Body of pancreas (tissue), 4 donors: ENCODE results near the gene THAP7. TPM values are rescaled to one million over a fixed set of nuclear protein-coding genes. Genes with fewer than 3 reads are reported as not detected.

Experiments used
- ATAC-seq: fragments of 150-250 bp; one replicate; pipeline ENCODE4 v1.9.1; 2016
- DNase-seq, 4 donors: peaks; one replicate each; pipeline ENCODE4 v3.0.0-alpha.2; 2019
- H3K27ac ChIP-seq, 4 donors: fragments of 200-600 bp; sonication (generic); 1 replicate in 3 of 4; 2 replicates in 1 of 4; pipeline versions ENCODE4 v1.5.1 to v1.6.1; 2016 to 2019; ENCODE audit warnings: mild to moderate bottlenecking in 1 of 4, mixed read lengths in 1 of 4, moderate library complexity in 1 of 4
- H3K27me3 ChIP-seq, 2 donors: fragments of 200-600 bp; sonication (generic); one replicate each; pipeline ENCODE4 v1.6.0; 2016; ENCODE audit warnings: mild to moderate bottlenecking in 1 of 2
- H3K36me3 ChIP-seq, 2 donors: fragments of 200-600 bp; sonication (generic); replicated peaks in 1 of 2; 2 replicates each; pipeline ENCODE4 v1.5.1; 2016; ENCODE audit warnings: low read depth in 2 of 2; ENCODE audit not compliant: insufficient read depth in 1 of 2
- H3K4me1 ChIP-seq: fragments of 200-600 bp; sonication (generic); one replicate; pipeline ENCODE4 v1.6.0; 2016
- H3K4me3 ChIP-seq, 2 donors: fragments of 200-600 bp; sonication (generic); 1 replicate in 1 of 2; 2 replicates in 1 of 2; pipeline ENCODE4 v1.5.1; 2016 to 2019
- H3K9me3 ChIP-seq, 3 donors: fragments of 200-600 bp; sonication (generic); 1 replicate in 2 of 3; 2 replicates in 1 of 3; pipeline ENCODE4 v1.5.1; 2016
- POLR2A ChIP-seq, 3 donors: fragments of 450-650 bp; IDR thresholded peaks; one replicate each; pipeline ENCODE4 v1.6.1; 2016; ENCODE audit warnings: antibody characterized with exemption in 3 of 3, mild to moderate bottlenecking in 2 of 3
- WGBS, 2 donors: methylation state at CpG; one replicate each; pipeline ENCODE4 v1.1.5; 2017; 5-methylcytosine and 5-hydroxymethylcytosine counted together
- intact Hi-C: fragments of 100-400 bp; cut with DNase I; formaldehyde crosslinking; loops from one replicate; pipeline ENCODE4 v1.15.1; 2023
- total RNA-seq, 2 donors: library from RNA; depleted of rRNA; stranded (reverse); fragments of >200 nt; gene quantifications; one replicate each; pipeline ENCODE4 v1.1.0, GENCODE V29; 2016
- TF ChIP-seq, protein P1 (sequence below), 7 experiments: fragments of 450-650 bp in 4 of 7; fragments of 200-600 bp in 3 of 7; sonication (generic) in 3 of 7; IDR thresholded peaks; one replicate each; pipeline ENCODE4 v1.5.1; 2016 to 2019; ENCODE audit warnings: antibody characterized with exemption in 7 of 7

Gene THAP7
- total RNA-seq, 2 donors from 2014 or later: 17.1 to 20.2 TPM

GRCh38 chr22:20985720-20986119 lies 16.2 kb downstream of the THAP7 start:
- WGBS, 2 donors: 91 to 93% methylated on average over 4 to 7 of the region's 7 CpGs
- Histone ChIP-seq H3K4me1 (peaks cover 20% of the 10 kb centered on the region), H3K4me3 (no peak overlapping the region), H3K27me3 (no peaks in the 10 kb centered on the region), H3K36me3 (peaks cover 0 to 2% of the 10 kb centered on the region in 2 donors), H3K9me3 (no peaks in the 10 kb centered on the region), H3K27ac (no peak overlapping the region)
- intact Hi-C loops: no loop called here
- TF ChIP-seq, protein P1, sequence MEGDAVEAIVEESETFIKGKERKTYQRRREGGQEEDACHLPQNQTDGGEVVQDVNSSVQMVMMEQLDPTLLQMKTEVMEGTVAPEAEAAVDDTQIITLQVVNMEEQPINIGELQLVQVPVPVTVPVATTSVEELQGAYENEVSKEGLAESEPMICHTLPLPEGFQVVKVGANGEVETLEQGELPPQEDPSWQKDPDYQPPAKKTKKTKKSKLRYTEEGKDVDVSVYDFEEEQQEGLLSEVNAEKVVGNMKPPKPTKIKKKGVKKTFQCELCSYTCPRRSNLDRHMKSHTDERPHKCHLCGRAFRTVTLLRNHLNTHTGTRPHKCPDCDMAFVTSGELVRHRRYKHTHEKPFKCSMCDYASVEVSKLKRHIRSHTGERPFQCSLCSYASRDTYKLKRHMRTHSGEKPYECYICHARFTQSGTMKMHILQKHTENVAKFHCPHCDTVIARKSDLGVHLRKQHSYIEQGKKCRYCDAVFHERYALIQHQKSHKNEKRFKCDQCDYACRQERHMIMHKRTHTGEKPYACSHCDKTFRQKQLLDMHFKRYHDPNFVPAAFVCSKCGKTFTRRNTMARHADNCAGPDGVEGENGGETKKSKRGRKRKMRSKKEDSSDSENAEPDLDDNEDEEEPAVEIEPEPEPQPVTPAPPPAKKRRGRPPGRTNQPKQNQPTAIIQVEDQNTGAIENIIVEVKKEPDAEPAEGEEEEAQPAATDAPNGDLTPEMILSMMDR (IDR thresholded peaks at IDR 0.05): no peak
- TF ChIP-seq POLR2A (IDR thresholded peaks at IDR 0.05): no peak
- DNase-seq: no peak
- ATAC-seq: no peak

DNA sequence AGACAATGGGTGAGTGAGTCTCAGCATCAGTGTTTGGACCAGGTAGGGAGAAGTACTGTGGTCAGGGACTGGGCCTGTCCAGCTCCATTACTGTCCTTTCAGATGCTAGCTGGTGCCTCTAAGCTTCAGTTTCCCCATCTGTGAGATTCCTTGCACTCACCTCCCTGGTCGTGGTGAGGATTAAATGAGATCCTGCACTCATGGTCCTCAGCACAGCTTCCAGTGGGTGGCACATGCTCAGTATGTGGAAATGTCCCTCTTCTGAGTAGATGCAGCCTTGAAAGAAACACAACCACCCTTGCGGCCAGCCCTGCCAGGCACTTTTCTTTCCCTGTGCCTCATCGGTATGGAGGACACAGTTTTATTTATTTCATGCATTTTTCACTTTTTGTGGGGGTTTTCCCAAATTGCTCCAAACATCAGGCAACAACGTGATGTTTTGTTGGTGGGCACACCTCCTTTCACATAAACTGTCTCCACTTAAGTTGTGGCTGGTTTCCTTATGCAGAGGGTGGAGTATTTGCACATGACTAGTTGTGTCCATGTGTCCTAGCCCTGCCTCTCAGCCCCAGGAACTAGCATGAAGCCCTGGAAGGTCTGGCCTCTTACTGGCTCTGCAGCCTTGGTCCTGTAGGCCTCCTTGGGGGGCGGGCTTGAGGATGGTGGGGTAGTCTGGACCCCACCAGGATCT lies 18.7 kb downstream of the THAP7 start:
- Histone ChIP-seq H3K36me3 (peaks cover 0 to 2% of the 10 kb centered on the region in 2 donors), H3K9me3 (no peaks in the 10 kb centered on the region), H3K4me1 (peaks cover 34% of the 10 kb centered on the region), H3K4me3 (no peak overlapping the region), H3K27me3 (no peaks in the 10 kb centered on the region), H3K27ac (no peak overlapping the region)
- 63 to 64% methylated on average over 4 to 5 of the region's 5 CpGs for WGBS, 2 donors
- ATAC-seq (no peak), DNase-seq (no peak)
- TF ChIP-seq, protein P1 (IDR thresholded peaks at IDR 0.05): no peak
- no peak for TF ChIP-seq POLR2A (IDR thresholded peaks at IDR 0.05)
- intact Hi-C loops: no loop called here

GRCh38 chr22:20982563-20982882 lies 19.4 kb downstream of the THAP7 start:
- WGBS, 2 donors: 0 to 1% methylated on average over 9 to 12 of the region's 12 CpGs
- no peak for ATAC-seq
- H3K27me3 ChIP-seq: no peaks in the 10 kb centered on the region

GRCh38 chr22:20981787-20982562 lies 19.9 kb downstream of the THAP7 start, which contains the start of gene LZTR1:
Gene LZTR1 (plus strand): TSS chr22:20982297. CDS start chr22:20982372, 75 bp downstream.
- 0% methylated on average over 20 to 87 of the region's 87 CpGs for WGBS, 2 donors
- DNase-seq (peak; percentile 78 to 90 (median 80)), ATAC-seq (peak; percentile 90)
- intact Hi-C loops: no loop called here
- H3K27ac ChIP-seq: peak within 1 kb of the TSS; percentile 70 to 92 (median 88)
- no peaks in the 10 kb centered on the region for H3K27me3 ChIP-seq
- TF ChIP-seq POLR2A (IDR thresholded peaks at IDR 0.05): peak; percentile 79 to 94 (median 91)
- TF ChIP-seq, protein P1 (IDR thresholded peaks at IDR 0.05): peak; percentile 22 to 58 (median 30)
- H3K4me3 ChIP-seq: peak within 1 kb of the TSS; percentile 34 to 68
- H3K36me3 ChIP-seq: no peaks in the 10 kb centered on the region
- peaks cover 34% of the 10 kb centered on the region for H3K4me1 ChIP-seq
- no peaks in the 10 kb centered on the region for H3K9me3 ChIP-seq

More at GRCh38 chr22:20982563-20982882, 19.4 kb downstream of the THAP7 start:
- Histone ChIP-seq H3K27ac (peak overlapping the region in 3 of 4 donors; percentile 86 to 92 (median 91)), H3K36me3 (peaks cover 0 to 2% of the 10 kb centered on the region in 2 donors), H3K9me3 (no peaks in the 10 kb centered on the region), H3K4me3 (peak overlapping the region; percentile 34 to 68), H3K4me1 (peaks cover 34% of the 10 kb centered on the region)
- DNase-seq: no peak
- intact Hi-C loops: no loop called here
- TF ChIP-seq, protein P1 (IDR thresholded peaks at IDR 0.05): no peak
- TF ChIP-seq POLR2A (IDR thresholded peaks at IDR 0.05): no peak
